ENCODE measurements around the gene MTHFD1. TPM values are rescaled to one million over a fixed set of nuclear protein-coding genes. Genes with fewer than 3 reads are reported as not detected.

The MTHFD1 gene
- total and polyA plus RNA-seq, 2 of the 4 experiments (the other 2 are of a cell fraction), result 32.2 to 64.9 TPM

DNA sequence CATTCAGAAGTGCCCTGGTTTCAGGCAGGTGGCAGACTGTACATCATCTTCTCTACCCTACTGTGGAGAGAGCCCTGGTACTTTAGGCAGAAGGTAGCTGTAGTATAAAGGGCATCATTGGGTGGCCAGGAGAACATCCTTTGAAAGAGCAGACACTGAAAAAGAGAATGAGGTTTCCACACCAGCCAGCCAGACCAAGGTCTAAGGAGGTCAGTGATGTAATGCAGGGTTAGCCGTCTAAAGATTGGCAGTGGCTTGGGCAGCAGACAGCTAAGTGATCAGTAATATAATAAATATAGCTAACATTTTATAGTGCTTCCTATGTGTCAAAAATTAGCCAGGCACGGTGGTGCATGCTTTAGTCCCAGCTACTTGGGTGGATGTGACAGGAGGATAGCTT, 103.5 kb downstream of the MTHFD1 start:
- Histone ChIP-seq H3K9ac (ENCODE audit: low read depth, low read length) (no peak overlapping the region), H4K91ac (ENCODE audit: insufficient read depth, low read depth, low read length) (no peak overlapping the region), H2AK5ac (ENCODE audit: low read depth, low read length) (no peak overlapping the region), H3K4me2 (ENCODE audit: low read depth, low read length) (no peak overlapping the region), H3K27me3 (ENCODE audit: control insufficient read depth, insufficient read depth, low read length) (no peaks in the 10 kb centered on the region), H3K23ac (ENCODE audit: low read depth, low read length) (no peak overlapping the region), H2BK120ac (ENCODE audit: low read depth, low read length) (no peak overlapping the region), H3K14ac (replicated peaks; ENCODE audit: low read depth, low read length) (no peak overlapping the region), H3K4me1 (ENCODE audit: control insufficient read depth, insufficient read depth, low read length) (no peaks in the 10 kb centered on the region), H3K4ac (ENCODE audit: low read depth, low read length) (no peak overlapping the region), H3K4me3 (ENCODE audit: insufficient read depth, low read depth, low read length) (no peak overlapping the region), H3K79me1 (ENCODE audit: low read depth in 1 of 2, low read length in 2 of 2) (peaks cover 2 to 14% of the 10 kb centered on the region in 2 experiments; a peak in 3 of 4 replicates), H2BK20ac (ENCODE audit: low read depth, low read length) (no peak overlapping the region), H2AFZ (replicated peaks; ENCODE audit: low read length, poor library complexity) (no peak overlapping the region), H4K8ac (ENCODE audit: low read depth in 2 of 2, low read length in 2 of 2) (no peak overlapping the region), H4K20me1 (ENCODE audit: insufficient read depth, low read length) (no peaks in the 10 kb centered on the region), H2BK5ac (ENCODE audit: low read depth, low read length, poor library complexity, severe bottlenecking) (no peak overlapping the region), H3K9me3 (ENCODE audit: control insufficient read depth, insufficient read depth, low read length) (no peaks in the 10 kb centered on the region), H3K27ac (ENCODE audit: insufficient read depth, low read length) (no peak overlapping the region), H3K36me3 (ENCODE audit: control insufficient read depth, insufficient read depth, low read length) (peaks cover 12% of the 10 kb centered on the region), H3K56ac (ENCODE audit: extremely low read depth, insufficient read depth, low read length) (no peak overlapping the region), H2BK15ac (ENCODE audit: low read depth, low read length) (no peak overlapping the region), H2AK9ac (replicated peaks; ENCODE audit: low read depth, low read length, poor library complexity) (no peak overlapping the region), H3K9me1 (ENCODE audit: insufficient read depth, low read length) (no peaks in the 10 kb centered on the region; the same call in 1 of the 2 replicates), H4K5ac (ENCODE audit: low read depth, low read length) (no peak overlapping the region), H3K18ac (ENCODE audit: low read depth, low read length) (no peak overlapping the region)
- WGBS, 2 experiments (ENCODE audit: extremely low coverage in 2 of 2, insufficient read length in 1 of 2), result no CpG with 5 or more reads among the region's 2 CpGs
- DNase-seq (no peak), ATAC-seq (ENCODE audit: low read depth) (no peak)
- BruUV-seq (replicated peaks), result no TSS peak
- ChIA-PET POLR2A (ENCODE audit: unreplicated experiment) (no interaction called here), CTCF (interaction anchor here (0.9 to 1.3 kb wide), 2 partner anchors 11 to 122 kb away, joined by 3 to 4 read pairs; no protein-coding TSS in a partner anchor)
- in situ Hi-C loops (cut with MboI; ENCODE audit: low sequenced_read_pairs), result loop anchor here (25.0 kb wide), 1 partner anchor 479 kb away; no protein-coding TSS in a partner anchor
- dilution Hi-C loops (cut with HindIII; ENCODE audit: low sequenced_read_pairs, unreplicated experiment), result no loop called here
- intact Hi-C loops (cut with micrococcal nuclease), result no loop called here
- TF ChIP-seq ELK1 (IDR thresholded peaks at IDR 0.05; ENCODE audit: borderline replicate concordance, low read depth, low read length) (no peak), MXI1 (IDR thresholded peaks at IDR 0.05; ENCODE audit: borderline replicate concordance, low read depth, low read length) (no peak)

Measured in IMR-90 (cell line).